ENCODE data around the gene PRKCB. TPM values are rescaled to one million over a fixed set of nuclear protein-coding genes. Genes with fewer than 3 reads are reported as not detected.

PRKCB gene
- polyA plus RNA-seq, 2 of the 4 experiments (the other 2 are of a cell fraction): 0.09 to 0.22 TPM

DNA sequence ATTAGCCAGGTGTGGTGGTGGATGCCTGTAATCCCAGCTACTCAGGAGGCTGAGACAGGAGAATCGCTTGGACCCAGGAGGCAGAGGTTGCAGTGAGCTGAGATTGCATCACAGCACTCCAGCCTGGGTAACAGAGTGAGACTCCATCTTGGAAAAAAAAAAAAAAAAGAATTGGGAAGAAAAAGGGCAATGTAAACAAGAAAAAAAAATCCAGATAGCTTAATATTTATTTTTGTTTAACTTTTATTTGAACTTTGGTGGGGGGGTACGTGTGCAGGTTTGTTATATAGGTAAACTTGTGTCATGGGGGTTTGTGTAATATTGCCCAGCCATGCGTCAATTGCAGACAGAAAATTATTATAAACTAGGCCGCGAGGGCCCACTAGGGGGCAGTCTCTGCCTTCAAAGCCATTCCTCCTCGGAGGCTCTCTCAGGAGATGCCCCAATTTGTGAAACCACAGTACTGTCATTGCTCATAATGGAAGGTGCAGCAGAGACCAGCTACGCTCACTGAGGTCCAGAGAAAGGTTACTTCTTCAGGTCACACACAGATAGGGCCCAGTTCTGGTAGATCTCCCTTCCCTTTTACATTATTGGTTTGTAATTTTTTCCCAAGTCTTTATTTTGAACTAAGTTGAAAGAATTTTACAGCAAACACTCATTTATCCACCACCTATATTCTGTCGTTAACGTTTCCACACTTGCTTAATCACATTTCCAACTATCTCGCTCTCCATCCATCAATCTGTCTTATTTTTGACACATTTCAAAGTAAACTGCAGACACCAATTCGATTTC is 206.2 kb downstream of the PRKCB start:
- no peaks in the 10 kb centered on the region for H3K9me3 ChIP-seq
- ATAC-seq: peak; percentile 76 to 89; a peak in 5 of 6 replicates
- POLR2A ChIA-PET: interaction anchor here (0.6 kb wide), 1 partner anchor 140 kb away, joined by 4 read pairs; no protein-coding TSS in a partner anchor
- 3% methylated on average over 11 of the region's 11 CpGs for WGBS (ENCODE audit: missing lambda C conversion rate)
- peak; percentile 65 to 69 for DNase-seq (ENCODE audit: low read depth in 1 of 2, low spot score in 1 of 2)
- H3K27ac ChIP-seq: no peak overlapping the region
- no peaks in the 10 kb centered on the region for H3K4me1 ChIP-seq
- H3K4me3 ChIP-seq: no peak overlapping the region
- no peak overlapping the region for H3K4me2 ChIP-seq
- no peak for FAIRE-seq
- peak; percentile 78 to 89 for TF ChIP-seq RAD21 (conservative IDR thresholded peaks at IDR 0.05 in 1 of 2, IDR thresholded peaks at IDR 0.05 in 1 of 2)
- peak; percentile 70 for TF ChIP-seq SMC3 (IDR thresholded peaks at IDR 0.05)
- TF ChIP-seq PHF8 (IDR thresholded peaks at IDR 0.05; ENCODE audit: borderline replicate concordance, low read depth): no peak
- TF ChIP-seq, protein P1, sequence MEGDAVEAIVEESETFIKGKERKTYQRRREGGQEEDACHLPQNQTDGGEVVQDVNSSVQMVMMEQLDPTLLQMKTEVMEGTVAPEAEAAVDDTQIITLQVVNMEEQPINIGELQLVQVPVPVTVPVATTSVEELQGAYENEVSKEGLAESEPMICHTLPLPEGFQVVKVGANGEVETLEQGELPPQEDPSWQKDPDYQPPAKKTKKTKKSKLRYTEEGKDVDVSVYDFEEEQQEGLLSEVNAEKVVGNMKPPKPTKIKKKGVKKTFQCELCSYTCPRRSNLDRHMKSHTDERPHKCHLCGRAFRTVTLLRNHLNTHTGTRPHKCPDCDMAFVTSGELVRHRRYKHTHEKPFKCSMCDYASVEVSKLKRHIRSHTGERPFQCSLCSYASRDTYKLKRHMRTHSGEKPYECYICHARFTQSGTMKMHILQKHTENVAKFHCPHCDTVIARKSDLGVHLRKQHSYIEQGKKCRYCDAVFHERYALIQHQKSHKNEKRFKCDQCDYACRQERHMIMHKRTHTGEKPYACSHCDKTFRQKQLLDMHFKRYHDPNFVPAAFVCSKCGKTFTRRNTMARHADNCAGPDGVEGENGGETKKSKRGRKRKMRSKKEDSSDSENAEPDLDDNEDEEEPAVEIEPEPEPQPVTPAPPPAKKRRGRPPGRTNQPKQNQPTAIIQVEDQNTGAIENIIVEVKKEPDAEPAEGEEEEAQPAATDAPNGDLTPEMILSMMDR (IDR thresholded peaks at IDR 0.05): peak; percentile 79
- CTCF ChIA-PET: interaction anchor here (0.6 to 11.1 kb wide), 39 partner anchors 8 to 1325 kb away, joined by 3 to 279 read pairs (median 4); no protein-coding TSS in a partner anchor

DNA sequence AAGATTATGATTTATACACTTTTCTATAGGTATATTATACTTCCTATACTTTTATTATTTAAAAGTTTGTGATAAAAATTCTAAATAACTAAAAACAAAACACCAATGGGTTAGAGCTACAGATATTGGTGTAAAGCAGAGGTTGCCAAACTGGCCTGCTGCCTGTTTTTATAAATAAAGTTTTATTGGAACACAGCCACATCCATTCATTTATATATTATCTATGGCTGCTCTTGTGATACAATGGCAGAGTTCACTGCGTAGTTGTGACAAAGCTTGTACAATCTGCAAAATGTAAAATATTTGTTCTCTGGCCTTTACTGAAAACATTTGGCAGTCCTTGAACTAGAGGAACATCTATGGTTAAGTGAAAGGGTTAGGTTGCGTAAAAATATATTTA is 208.7 kb downstream of the PRKCB start:
- POLR2A ChIA-PET: no interaction called here
- DNase-seq (ENCODE audit: low read depth in 1 of 2, low spot score in 1 of 2): no peak
- Histone ChIP-seq H3K4me2 (no peak overlapping the region), H3K27ac (no peak overlapping the region), H3K4me3 (no peak overlapping the region), H3K4me1 (no peaks in the 10 kb centered on the region), H3K9me3 (no peaks in the 10 kb centered on the region)
- no peak for ATAC-seq
- 54% methylated on average over 2 of the region's 2 CpGs for WGBS (ENCODE audit: missing lambda C conversion rate)
- CTCF ChIA-PET: interaction anchor here (0.8 to 11.1 kb wide), 14 partner anchors 8 to 609 kb away, joined by 3 to 279 read pairs (median 5); partner anchors contain the start of gene CACNG3
- no peak for FAIRE-seq
- TF ChIP-seq PHF8 (IDR thresholded peaks at IDR 0.05; ENCODE audit: borderline replicate concordance, low read depth) (no peak), RNF2 (IDR thresholded peaks at IDR 0.05; ENCODE audit: borderline replicate concordance, low read depth) (no peak), RCOR1 (IDR thresholded peaks at IDR 0.05; ENCODE audit: low read depth, low read length) (no peak), MAZ (IDR thresholded peaks at IDR 0.05; ENCODE audit: borderline replicate concordance, low read depth, low read length) (no peak), CHD4 (IDR thresholded peaks at IDR 0.05; ENCODE audit: borderline replicate concordance) (no peak), CHD2 (IDR thresholded peaks at IDR 0.05; ENCODE audit: low read length, partially characterized antibody) (no peak)
- TF ChIP-seq, protein P2, sequence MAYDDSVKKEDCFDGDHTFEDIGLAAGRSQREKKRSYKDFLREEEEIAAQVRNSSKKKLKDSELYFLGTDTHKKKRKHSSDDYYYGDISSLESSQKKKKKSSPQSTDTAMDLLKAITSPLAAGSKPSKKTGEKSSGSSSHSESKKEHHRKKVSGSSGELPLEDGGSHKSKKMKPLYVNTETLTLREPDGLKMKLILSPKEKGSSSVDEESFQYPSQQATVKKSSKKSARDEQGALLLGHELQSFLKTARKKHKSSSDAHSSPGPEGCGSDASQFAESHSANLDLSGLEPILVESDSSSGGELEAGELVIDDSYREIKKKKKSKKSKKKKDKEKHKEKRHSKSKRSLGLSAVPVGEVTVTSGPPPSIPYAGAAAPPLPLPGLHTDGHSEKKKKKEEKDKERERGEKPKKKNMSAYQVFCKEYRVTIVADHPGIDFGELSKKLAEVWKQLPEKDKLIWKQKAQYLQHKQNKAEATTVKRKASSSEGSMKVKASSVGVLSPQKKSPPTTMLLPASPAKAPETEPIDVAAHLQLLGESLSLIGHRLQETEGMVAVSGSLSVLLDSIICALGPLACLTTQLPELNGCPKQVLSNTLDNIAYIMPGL (CRISPR knock-in tag; IDR thresholded peaks at IDR 0.05; ENCODE audit: borderline replicate concordance): no peak
- TF ChIP-seq, protein P3, sequence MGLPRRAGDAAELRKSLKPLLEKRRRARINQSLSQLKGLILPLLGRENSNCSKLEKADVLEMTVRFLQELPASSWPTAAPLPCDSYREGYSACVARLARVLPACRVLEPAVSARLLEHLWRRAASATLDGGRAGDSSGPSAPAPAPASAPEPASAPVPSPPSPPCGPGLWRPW (IDR thresholded peaks at IDR 0.05): no peak

DNA sequence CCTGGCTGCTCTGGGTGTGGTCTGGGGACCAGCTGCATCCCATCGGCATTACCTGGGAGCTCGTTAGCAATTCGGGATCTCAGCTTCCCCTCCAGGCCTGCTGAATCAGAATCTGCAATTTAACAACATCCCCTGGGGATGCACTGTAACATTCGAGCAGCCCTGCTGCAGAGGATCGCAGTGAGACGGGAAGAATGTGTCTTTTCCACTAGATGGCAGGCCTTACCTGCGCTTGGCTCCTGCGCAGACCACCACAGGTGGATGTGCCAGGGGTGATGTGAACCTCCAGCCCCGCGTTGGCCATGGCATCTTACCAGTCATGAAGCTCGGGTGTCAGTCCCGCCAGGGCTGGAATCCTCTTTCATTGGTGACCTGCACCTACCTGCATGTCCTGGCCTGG is 209.9 kb downstream of the PRKCB start:
- H3K4me3 ChIP-seq: no peak overlapping the region
- no peak overlapping the region for H3K27ac ChIP-seq
- no peak overlapping the region for H3K4me2 ChIP-seq
- TF ChIP-seq, protein P1 (IDR thresholded peaks at IDR 0.05): peak; percentile 59
- TF ChIP-seq CHD2 (IDR thresholded peaks at IDR 0.05; ENCODE audit: low read length, partially characterized antibody) (no peak), CBX2 (IDR thresholded peaks at IDR 0.05; ENCODE audit: borderline replicate concordance, low read depth) (no peak), RAD21 (conservative IDR thresholded peaks at IDR 0.05 in 1 of 2, IDR thresholded peaks at IDR 0.05 in 1 of 2) (peak; percentile 72 to 82), SMC3 (IDR thresholded peaks at IDR 0.05) (peak; percentile 63)
- H3K9me3 ChIP-seq: no peaks in the 10 kb centered on the region
- FAIRE-seq (no peak), DNase-seq (ENCODE audit: low read depth in 1 of 2, low spot score in 1 of 2) (peak; percentile 22 to 29), ATAC-seq (peak; percentile 72 to 82; a peak in 5 of 6 replicates)
- WGBS (ENCODE audit: missing lambda C conversion rate): 7% methylated on average over 6 of the region's 12 CpGs
- POLR2A ChIA-PET: no interaction called here
- CTCF ChIA-PET: interaction anchor here (0.6 to 11.1 kb wide), 32 partner anchors 9 to 476 kb away, joined by 3 to 279 read pairs (median 4); partner anchors contain the start of gene CACNG3
- no peaks in the 10 kb centered on the region for H3K4me1 ChIP-seq

Measured in A549 (cell line).